Stimulated activated CD4-positive, alpha-beta T cell treated with anti-CD3 and anti-CD28 coated beads, Interleukin-4, amount 100 ng/mL, for 1 hour (primary cell): ENCODE data around the gene TMBIM4.

Experiments
- DNase-seq: peaks from one replicate; pipeline ENCODE4 v3.0.0-alpha.2; 2020

TMBIM4 gene

GRCh38 chr12:66085998-66086397 is 83.8 kb downstream of the TMBIM4 start:
- no peak for DNase-seq
